Measurements from ENCODE around the gene MTO1.

GRCh38 chr6:73484438-73484837, 22.9 kb downstream of the MTO1 start:
- TF ChIP-seq EZH2 (IDR thresholded peaks at IDR 0.05; ENCODE audit: insufficient read depth, poor library complexity, severe bottlenecking) (no peak), EZH2phosphoT487 (IDR thresholded peaks at IDR 0.05; ENCODE audit: insufficient read depth, low read depth) (no peak)

All from GM23248 (cell line).